Measurements from ENCODE around the gene TAF7. TPM values are rescaled to one million over a fixed set of nuclear protein-coding genes. Genes with fewer than 3 reads are reported as not detected.
"Not testable (repeated sequence)": the region's sequence is repeated elsewhere in the genome, so short reads cannot be mapped to it uniquely, and the experiment has no call there.

TAF7 gene
- total RNA-seq, 1 donor from 2014 or later = 60.4 TPM

DNA sequence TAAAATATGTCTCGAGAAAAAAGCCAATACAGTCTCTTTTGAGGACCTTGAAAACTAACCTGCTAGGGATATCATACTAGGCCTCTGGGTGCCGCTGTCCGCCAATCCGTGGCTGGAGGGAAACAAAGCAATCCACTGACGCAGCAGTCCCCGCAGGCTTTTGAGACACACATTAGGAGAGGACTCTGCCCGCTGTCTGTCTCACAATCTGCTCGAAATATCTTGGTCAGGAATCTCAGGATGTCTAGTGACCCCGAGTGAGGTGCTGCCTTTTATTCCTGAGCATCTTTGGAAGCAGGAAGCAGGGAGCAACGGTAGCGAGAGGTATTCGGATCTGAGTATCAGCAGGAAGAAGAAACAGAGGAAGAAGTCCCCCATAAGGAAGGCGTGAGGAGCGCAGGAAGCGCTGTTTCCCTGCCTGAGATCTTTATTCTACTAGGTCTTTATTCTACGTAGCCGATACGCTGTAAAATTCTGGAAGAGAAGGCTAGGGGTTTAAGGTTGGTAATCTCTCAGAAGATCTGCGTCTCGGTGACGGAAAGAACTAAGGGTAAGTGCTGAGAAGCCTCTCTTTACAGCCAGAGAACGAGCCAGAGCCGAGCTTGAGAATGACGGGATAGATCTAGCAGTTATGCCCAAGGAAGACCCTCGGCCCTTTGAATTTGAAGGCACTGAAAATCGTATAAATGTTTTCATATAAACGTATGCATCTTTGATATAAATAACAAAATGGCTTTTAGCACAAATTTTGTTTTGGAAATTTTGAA lies 5.7 kb upstream of the TAF7 start:
- intact Hi-C loops (cut with DNase I) = no loop called here
- H3K27ac ChIP-seq = no peak overlapping the region
- DNase-seq = peak; percentile 73
- peaks cover 3% of the 10 kb centered on the region for H3K27me3 ChIP-seq
- peak overlapping the region; percentile 43 for H3K4me3 ChIP-seq
- H3K9me3 ChIP-seq = peaks cover 2% of the 10 kb centered on the region
- peak; percentile 90 for ATAC-seq
- no peaks in the 10 kb centered on the region for H3K4me1 ChIP-seq
- TF ChIP-seq, protein P1, sequence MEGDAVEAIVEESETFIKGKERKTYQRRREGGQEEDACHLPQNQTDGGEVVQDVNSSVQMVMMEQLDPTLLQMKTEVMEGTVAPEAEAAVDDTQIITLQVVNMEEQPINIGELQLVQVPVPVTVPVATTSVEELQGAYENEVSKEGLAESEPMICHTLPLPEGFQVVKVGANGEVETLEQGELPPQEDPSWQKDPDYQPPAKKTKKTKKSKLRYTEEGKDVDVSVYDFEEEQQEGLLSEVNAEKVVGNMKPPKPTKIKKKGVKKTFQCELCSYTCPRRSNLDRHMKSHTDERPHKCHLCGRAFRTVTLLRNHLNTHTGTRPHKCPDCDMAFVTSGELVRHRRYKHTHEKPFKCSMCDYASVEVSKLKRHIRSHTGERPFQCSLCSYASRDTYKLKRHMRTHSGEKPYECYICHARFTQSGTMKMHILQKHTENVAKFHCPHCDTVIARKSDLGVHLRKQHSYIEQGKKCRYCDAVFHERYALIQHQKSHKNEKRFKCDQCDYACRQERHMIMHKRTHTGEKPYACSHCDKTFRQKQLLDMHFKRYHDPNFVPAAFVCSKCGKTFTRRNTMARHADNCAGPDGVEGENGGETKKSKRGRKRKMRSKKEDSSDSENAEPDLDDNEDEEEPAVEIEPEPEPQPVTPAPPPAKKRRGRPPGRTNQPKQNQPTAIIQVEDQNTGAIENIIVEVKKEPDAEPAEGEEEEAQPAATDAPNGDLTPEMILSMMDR (IDR thresholded peaks at IDR 0.05) = peak; percentile 47
- no peaks in the 10 kb centered on the region for H3K36me3 ChIP-seq

DNA sequence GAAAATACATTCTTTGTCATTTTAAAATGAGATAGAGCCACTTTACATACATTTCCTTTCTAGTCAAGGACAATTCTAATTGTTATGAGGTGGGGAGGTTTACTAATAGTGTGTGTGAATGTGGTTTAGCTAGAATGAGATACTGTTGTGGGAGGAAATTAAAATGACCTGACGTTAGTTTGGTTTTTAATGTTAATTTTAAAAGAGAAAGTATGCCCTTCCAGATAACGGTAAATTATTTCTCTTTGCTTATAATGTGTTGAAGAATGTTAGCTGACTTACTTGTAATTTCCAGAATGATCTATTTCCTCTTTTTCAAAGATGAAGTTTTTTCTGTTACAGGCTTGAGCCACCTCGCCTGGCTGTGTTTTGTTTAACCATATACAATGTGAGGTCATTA lies 1.7 kb upstream of the TAF7 start:
- Histone ChIP-seq H3K9me3 (peaks cover 30% of the 10 kb centered on the region), H3K36me3 (no peaks in the 10 kb centered on the region), H3K27ac (no peak overlapping the region), H3K4me3 (no peak overlapping the region), H3K27me3 (no peaks in the 10 kb centered on the region), H3K4me1 (no peaks in the 10 kb centered on the region)
- ATAC-seq (no peak), DNase-seq (no peak)
- TF ChIP-seq, protein P1 (IDR thresholded peaks at IDR 0.05) = no peak
- intact Hi-C loops (cut with DNase I) = no loop called here

DNA sequence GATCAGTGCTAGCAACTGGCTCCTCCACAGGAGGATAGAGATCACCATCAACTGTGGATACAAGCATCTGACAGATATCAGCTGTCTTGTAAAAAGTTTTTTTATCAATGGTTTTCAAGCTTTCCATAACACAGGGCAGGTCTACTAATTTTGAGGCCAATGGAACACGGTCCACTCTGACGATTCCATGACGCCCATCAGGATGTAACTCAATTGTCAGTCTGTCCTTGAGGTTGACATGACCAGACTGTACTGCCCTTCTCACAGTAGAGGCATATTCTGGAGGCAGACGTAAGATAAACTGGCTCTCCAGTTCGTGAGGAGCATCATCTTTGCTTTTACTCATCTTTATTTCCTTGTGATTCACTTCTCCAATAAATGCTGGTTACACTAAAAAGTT lies 885 bp downstream of the TAF7 start:
- Histone ChIP-seq H3K4me3 (peak overlapping the region; percentile 79), H3K27me3 (no peaks in the 10 kb centered on the region), H3K27ac (no peak overlapping the region), H3K36me3 (no peaks in the 10 kb centered on the region), H3K9me3 (peaks cover 56% of the 10 kb centered on the region), H3K4me1 (no peaks in the 10 kb centered on the region)
- ATAC-seq (no peak), DNase-seq (no peak)
- TF ChIP-seq, protein P1 (IDR thresholded peaks at IDR 0.05) = no peak
- intact Hi-C loops (cut with DNase I) = no loop called here

DNA sequence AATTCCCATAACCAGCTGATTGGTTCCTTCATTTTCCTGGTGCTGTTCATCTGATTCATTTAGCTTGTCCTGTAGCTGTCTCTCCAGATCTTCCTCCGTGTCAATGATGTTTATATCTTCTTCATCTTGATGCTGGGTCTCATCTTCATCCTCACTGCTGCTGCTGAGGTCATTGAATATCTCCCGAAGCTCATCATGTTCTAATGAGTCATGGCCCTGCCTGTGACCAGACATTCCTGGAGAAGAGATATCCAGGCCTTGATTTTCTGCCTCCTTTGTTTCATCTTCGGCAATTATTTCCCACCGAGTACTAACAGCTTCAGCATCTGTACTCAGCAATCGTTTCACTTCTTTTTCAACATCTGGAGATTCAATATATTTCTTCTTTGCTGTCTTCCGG lies 1.4 kb downstream of the TAF7 start:
- DNase-seq (no peak), ATAC-seq (no peak)
- no peaks in the 10 kb centered on the region for H3K27me3 ChIP-seq
- peak overlapping the region; percentile 79 for H3K4me3 ChIP-seq
- H3K27ac ChIP-seq = no peak overlapping the region
- TF ChIP-seq, protein P1 (IDR thresholded peaks at IDR 0.05) = no peak
- no peaks in the 10 kb centered on the region for H3K4me1 ChIP-seq
- intact Hi-C loops (cut with DNase I) = no loop called here
- peaks cover 61% of the 10 kb centered on the region for H3K9me3 ChIP-seq
- H3K36me3 ChIP-seq = no peaks in the 10 kb centered on the region

DNA sequence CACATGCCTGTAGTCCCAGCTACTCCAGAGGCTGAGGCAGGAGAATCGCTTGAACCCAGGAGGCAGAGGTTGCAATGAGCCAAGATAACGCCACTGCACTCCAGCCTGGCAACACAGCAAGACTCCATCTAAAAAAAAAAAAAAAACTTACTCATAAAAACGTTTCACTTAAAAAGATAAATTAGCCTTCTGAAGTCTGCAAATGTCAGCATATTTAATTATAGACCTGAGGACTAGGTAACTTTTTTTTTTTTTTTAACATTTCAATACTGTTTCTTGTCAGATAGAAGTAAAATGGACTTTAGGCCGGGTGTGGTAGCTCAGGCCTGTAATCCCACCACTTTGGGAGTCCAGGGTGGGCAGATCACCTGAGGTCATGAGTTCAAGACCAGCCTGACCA lies 3.6 kb downstream of the TAF7 start:
- H3K27ac ChIP-seq; ATAC-seq; H3K27me3 ChIP-seq; DNase-seq; H3K4me3 ChIP-seq; intact Hi-C loops (cut with DNase I); H3K4me1 ChIP-seq; H3K36me3 ChIP-seq: not testable (repeated sequence)
- peaks cover 83% of the 10 kb centered on the region for H3K9me3 ChIP-seq

DNA sequence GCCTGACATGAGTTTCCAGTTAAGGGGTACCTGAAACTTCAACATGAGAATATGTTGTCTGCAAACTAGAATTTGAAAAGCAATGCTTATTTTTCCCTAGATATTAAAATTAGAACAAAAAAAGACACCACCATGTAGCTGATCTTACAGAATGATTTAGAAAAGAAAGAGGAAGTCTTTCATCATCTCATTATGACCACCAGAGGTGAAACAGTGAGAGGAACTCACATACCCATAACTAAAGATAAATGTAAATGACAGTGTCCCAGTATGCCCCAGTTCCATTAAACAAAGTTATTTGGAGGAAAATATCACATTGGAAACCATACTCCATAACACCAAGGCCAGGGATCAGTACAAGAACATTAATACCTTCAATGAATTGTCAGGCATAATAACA lies 6.9 kb downstream of the TAF7 start:
- DNase-seq = no peak
- H3K27me3 ChIP-seq = no peaks in the 10 kb centered on the region
- no peak for ATAC-seq
- no peaks in the 10 kb centered on the region for H3K36me3 ChIP-seq
- TF ChIP-seq, protein P1 (IDR thresholded peaks at IDR 0.05) = no peak
- intact Hi-C loops (cut with DNase I) = no loop called here
- H3K9me3 ChIP-seq = peaks cover 81% of the 10 kb centered on the region
- H3K4me3 ChIP-seq = no peak overlapping the region
- H3K27ac ChIP-seq = no peak overlapping the region
- no peaks in the 10 kb centered on the region for H3K4me1 ChIP-seq
